Fibroblast of skin of left quadriceps (primary cell): ENCODE results near the gene JMJD8.

Experiments
- DNase-seq, 2 experiments: peaks; one replicate each; pipeline ENCODE4 v3.0.0-alpha.2; 2013; ENCODE audit warnings: low read depth in 2 of 2

JMJD8 gene

DNA sequence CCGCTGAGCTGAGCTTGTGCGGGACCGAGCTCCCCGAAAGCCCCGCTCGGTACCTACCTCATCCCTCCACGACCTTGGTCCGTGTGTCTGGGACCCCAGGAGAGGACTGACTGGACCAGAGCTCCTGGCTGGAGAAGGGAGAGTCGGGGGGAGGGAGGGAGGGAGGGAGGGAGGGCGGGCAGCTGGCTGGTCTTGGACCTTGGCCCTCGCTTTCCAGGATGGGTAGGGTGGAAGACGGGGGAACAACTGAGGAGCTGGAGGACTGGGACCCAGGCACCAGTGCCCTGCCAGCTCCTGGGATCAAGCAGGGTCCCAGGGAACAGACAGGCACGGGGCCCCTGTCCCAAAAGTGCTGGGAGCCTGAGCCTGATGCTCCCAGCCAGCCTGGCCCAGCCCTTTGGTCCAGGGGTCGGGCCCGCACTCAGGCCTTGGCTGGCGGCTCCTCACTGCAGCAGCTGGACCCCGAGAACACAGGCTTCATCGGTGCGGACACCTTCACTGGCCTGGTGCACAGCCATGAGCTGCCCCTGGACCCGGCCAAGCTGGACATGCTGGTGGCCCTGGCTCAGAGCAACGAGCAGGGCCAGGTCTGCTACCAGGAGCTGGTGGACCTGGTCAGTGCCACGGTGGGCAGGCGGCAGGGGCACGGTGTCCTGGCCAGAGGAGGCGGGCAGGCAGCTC is 8.1 kb downstream of the JMJD8 start:
- DNase-seq = no peak

DNA sequence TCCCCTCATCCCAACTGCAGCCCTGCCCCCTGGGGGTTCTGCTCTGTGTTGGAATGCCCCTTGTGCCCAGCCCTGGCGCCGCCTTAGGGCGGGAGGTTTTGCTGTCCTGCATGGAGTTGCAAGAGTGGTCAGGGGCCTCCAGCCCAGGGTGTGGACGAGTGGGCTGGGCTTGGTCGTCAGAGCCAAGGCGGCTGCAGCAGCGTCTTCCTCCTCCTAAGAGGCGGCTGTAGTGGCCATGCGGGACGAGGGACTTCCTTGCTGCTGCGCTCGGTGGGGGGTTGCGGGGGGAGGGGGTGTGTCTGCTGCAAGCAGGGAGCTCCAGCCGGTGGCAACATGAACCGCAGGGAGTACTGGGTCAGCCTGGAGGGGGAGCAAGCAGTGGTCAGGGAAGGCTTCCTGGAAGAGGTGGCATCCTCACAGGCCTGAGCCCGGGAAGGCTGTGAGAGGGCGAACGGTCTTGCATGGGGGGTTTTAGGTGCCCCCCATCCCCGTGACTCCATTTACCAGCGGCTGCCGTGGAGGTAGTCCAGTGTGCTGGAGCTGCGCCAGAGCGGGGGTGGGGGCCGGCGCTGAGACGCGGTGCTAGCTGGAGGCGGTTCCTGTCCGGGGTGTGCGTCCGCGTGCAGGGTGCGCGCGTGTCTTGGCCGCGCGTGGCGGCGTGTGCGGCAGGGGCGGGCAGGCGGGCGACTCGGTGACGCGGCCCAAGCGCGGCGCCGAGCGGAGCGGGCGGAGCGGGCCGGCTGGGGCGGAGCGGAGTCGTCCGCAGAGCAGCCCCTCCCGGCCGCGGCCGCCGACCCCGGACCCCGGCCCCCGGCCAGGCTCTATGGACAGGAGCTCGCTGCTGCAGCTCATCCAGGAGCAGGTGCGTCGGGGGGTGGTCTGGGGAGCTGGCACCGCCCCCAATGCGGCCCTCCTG is 8.9 kb downstream of the JMJD8 start, which contains the start of gene RHBDL1:
Gene RHBDL1, plus strand, starts transcription at position 704 of the 916 bp plus-strand sequence. Its CDS starts 120 bp downstream, at position 824.
- DNase-seq = no peak

- no peak for DNase-seq
Measured at GRCh38 chr16:674214-674881, 9.8 kb downstream of the JMJD8 start.

- no peak for DNase-seq
Measured at GRCh38 chr16:673399-673991, 10.6 kb downstream of the JMJD8 start.

- no peak for DNase-seq
Measured at GRCh38 chr16:672851-673250, 11.3 kb downstream of the JMJD8 start.

- DNase-seq = no peak
Measured at GRCh38 chr16:672371-672770, 11.8 kb downstream of the JMJD8 start.

GRCh38 chr16:671353-672131 is 12.6 kb downstream of the JMJD8 start:
- no peak for DNase-seq

- no peak for DNase-seq
Measured at GRCh38 chr16:670485-671352, 13.4 kb downstream of the JMJD8 start.

DNA sequence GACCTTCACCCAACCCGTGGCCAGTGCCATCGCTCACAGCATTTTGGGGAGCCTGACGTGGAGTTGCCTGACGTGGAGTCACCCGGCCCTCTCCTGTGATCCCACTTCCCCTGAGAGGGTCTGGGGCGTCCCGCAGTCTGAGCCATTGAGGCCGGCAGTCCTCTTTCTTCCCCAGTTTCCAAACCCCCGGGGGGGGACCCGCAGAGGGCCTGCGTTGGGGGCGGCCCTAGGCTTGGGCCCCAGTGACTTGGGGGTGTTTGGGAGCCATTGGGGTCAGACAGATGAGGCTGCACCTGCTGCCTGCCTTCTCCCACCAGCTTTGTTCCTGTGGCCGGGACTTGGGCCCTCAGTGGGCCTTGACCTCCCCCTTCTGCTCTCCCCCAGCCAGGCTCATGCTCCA is 14.5 kb downstream of the JMJD8 start:
- DNase-seq = no peak

GRCh38 chr16:668519-669171 is 15.5 kb downstream of the JMJD8 start:
- no peak for DNase-seq

DNA sequence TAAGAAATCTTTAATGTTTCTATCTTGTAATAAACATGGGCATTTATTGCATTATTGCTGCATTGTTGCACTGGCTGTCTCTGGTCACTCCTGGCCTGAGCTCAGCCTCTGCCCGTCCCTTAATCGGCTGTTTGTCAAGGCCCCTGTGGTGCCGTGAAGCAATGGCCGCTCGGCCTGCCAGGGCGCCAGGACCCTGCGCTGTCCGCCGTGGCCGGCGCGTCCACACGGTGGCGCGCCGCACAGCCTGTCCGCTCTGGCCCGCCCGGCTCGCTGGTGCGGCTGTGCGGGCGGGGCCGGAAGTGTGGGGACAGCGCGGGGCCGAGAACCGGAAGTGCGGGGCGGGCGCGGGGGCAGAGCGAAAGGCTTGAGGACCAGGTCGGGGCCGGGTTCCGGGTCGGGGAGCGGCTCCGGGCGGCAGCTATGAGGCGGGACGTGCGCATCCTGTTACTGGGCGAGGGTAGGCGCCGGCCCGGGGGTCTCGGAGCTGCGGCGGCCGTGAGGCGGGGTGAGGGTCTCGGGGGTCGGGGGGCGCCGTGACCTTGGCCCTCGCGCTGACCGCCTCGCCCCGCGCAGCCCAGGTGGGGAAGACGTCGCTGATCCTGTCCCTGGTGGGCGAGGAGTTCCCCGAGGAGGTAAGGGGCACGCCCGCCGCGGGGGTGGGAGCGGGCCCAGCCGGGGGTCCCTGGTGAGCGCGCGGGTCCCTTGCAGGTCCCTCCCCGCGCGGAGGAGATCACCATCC is 16.2 kb downstream of the JMJD8 start, which contains the start of gene RHOT2:
Gene RHOT2, plus strand, starts transcription at position 353 of the 739 bp plus-strand sequence. Its CDS starts 68 bp downstream, at position 421.
- DNase-seq = peak; percentile 69

GRCh38 chr16:667113-667779 is 16.9 kb downstream of the JMJD8 start:
- no peak for DNase-seq

DNA sequence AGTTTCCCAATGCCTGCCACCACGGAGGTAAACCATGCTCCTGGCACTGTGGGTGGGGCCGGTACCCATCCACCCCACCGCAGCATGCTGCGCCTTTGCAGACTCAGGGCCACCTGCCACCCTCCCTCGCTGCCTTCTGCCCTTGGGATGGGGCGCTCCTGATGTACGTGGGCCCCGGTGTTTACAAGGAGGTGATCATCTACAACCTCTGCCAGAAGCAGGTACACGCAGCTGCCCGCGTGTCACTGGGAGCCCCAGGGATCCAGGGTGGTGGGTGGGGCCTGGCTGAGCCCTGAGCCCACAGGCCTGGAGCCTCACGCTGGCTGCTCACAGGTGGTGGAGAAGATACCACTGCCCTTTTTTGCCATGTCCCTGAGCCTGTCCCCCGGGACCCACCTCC is 17.6 kb downstream of the JMJD8 start:
- DNase-seq = no peak

GRCh38 chr16:662597-662996 is 21.5 kb downstream of the JMJD8 start:
- DNase-seq = no peak

GRCh38 chr16:662095-662494 is 22.0 kb downstream of the JMJD8 start:
- no peak for DNase-seq

DNA sequence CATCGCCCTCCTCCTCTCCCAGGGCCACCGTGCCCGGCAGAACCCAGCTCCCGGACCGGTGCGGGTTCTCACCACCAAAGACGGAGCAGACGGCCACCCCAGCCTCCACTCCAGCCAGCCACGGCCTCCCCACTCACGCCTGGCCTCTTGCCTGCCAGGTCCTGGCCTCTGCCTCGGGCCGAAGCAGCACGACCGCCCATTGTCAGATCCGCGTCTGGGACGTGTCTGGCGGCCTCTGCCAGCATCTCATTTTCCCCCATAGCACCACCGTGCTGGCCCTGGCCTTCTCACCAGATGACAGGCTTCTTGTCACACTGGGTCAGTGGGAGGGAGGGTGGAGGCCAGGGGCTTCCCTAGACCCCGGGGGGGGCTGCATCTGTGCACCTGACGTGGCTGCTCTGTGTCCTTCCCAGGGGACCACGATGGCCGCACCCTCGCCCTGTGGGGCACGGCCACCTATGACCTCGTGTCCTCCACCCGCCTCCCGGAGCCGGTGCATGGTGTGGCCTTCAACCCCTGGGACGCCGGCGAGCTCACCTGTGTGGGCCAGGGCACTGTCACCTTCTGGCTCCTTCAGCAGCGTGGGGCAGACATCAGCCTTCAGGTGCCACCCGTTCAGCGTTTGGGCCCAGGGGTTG is 22.8 kb downstream of the JMJD8 start:
- no peak for DNase-seq

GRCh38 chr16:660459-661183 is 23.5 kb downstream of the JMJD8 start:
- DNase-seq = no peak
